GM18498 (cell line): ENCODE results near the gene LAMB3.
A peak's percentile ranks its signal among the peaks of the same experiment; 100 is the strongest.

Source experiments
- ATAC-seq: cut with Tn5 transposase; IDR thresholded peaks from one replicate; pipeline ENCODE4 v1.9.1; 2021; ENCODE audit warnings: mild to moderate bottlenecking, moderate library complexity; ENCODE audit not compliant: unreplicated experiment

LAMB3 gene

GRCh38 chr1:209600541-209600940 is 51.7 kb downstream of the LAMB3 start:
- ATAC-seq, result no peak

- ATAC-seq, result no peak
These were observed 54.0 kb downstream of the LAMB3 start for GRCh38 chr1:209598227-209598626.

- ATAC-seq, result no peak
These were observed 54.7 kb downstream of the LAMB3 start for GRCh38 chr1:209597499-209597898.

- no peak for ATAC-seq
These were observed 56.5 kb downstream of the LAMB3 start for GRCh38 chr1:209595599-209596285.

GRCh38 chr1:209595028-209595427 is 57.2 kb downstream of the LAMB3 start:
- no peak for ATAC-seq

DNA sequence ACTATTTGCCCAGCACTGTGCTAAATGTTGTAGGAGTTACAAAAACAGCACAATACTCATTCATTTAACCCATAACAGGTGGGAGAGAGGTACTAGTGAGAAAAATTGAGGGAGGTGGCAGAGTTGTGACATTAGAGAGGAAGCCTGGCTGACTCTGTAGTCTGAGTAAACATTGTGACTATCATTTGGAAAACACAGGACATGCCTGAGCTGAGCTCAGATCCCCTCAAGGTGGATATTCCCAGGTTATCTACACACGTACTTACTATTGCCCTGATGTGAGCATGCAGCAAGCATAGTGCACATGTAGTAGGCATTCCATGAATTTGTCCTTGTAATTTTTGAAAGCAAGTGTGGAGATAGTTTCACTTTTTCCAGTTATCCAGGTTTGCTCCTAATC is 57.8 kb downstream of the LAMB3 start:
- no peak for ATAC-seq

- ATAC-seq, result no peak
These were observed 58.5 kb downstream of the LAMB3 start for GRCh38 chr1:209593747-209594146.

GRCh38 chr1:209590405-209590804 is 61.8 kb downstream of the LAMB3 start:
- ATAC-seq, result no peak

- ATAC-seq, result no peak
These were observed 62.4 kb downstream of the LAMB3 start for GRCh38 chr1:209589863-209590262.

GRCh38 chr1:209589440-209589839 is 62.8 kb downstream of the LAMB3 start:
- no peak for ATAC-seq

GRCh38 chr1:209587789-209588188 is 64.4 kb downstream of the LAMB3 start:
- no peak for ATAC-seq

DNA sequence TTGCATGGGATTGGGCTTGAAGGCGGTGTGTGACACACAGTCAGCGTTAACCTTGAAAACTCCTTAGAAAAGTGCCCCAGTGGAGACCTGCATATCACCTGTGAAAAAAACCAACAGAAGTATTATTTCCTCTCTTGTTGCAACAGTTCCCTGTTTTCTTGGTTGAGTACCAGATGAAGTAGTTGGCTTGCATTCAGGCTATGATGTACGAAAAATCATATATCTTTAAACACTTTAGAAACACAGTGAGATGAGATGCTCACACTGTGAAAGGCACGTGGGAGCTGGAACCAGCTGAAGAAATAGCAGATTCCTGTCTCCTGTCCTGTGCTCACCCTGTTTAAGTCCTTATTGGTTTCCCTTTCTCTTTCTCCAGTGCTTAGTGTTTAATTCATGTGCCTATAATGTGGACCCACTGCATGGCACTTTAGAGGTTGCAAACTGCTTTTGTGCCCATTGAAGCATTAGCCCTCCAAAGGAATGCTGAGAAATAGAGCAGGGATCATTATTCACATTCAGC is 65.9 kb downstream of the LAMB3 start:
- no peak for ATAC-seq

DNA sequence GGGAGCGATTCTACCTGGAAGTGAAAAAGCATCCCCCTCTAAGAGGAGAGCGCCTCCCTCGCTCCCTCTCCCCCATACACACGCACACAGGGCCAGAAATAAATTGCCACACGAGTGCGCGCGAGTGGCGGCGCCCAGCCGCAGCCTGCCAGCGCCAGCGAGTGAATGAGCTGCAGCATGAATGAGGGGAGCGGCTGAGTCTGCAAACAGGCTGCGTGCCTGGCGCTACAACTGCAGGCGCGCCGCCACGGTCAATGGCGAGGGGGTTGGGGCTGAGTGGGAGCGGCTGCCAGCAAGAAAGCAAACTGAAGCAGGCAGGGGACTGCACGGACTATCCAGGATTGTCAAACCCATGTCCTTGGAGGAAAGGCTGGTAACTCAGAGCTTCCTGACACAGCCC is 66.6 kb downstream of the LAMB3 start:
- ATAC-seq, result no peak

DNA sequence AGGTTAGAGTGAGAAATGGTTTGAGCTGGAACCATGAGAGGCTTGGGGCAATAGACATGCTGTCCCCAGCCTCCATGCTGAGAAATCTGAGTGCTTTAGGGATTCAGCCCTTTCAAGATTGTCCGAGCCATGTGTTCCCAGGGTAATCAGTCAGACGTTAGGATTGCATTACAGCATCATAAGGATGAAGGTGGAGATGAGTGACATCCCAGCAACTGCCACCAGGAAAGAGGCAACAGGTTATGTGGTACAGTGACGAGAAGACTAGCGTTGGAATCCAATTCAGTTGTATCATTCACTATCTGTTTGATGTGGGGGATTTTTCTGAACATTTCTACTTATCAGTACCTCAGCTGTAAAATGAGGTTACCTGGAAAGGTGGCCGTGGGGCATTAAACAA is 67.0 kb downstream of the LAMB3 start:
- ATAC-seq, result no peak

DNA sequence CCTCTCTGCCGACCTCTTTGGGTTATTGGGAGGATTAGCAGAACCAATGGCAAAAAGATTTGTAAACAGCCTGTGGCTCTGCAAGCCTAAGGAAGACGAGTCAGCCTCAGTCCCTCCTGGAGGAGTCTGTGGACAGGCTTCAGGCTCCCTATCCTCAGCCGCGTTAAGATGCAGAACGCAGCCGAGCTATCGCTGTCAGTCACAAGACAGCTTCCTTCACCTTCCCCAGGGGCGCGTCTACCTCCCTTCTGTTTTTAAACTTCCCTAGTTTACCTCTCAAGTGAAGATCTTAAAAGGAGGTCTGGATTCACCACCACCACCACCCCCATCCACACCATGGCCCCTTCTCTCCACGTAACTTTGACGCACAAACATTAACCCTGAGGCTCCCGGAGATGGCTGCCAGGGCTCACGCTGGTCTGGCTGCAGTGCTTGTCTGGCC is 68.0 kb downstream of the LAMB3 start:
- ATAC-seq, result no peak

- no peak for ATAC-seq
These were observed 68.8 kb downstream of the LAMB3 start, which contains the start of gene CAMK1G for GRCh38 chr1:209583408-209583807. Gene CAMK1G (plus strand): TSS chr1:209583714. CDS start chr1:209594984, 11,270 bp downstream.

DNA sequence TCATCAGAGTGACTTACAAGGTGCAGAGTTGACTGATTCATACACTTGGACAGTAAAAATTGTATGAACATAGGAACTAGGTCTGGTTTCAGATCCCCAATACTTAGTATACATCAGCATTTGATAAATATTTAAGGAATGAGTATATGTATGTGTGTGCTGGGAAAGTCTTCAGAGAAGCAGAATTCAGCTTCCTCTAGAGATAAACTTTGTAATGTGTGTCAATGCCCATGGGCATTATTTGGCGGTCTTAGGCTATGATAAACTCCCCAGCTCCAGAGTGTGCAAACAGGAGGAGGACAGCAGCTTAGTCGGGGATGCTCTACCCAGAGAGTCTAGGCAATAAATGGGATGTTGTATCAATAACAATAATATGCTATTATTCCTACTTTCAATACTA is 71.6 kb downstream of the LAMB3 start:
- no peak for ATAC-seq

DNA sequence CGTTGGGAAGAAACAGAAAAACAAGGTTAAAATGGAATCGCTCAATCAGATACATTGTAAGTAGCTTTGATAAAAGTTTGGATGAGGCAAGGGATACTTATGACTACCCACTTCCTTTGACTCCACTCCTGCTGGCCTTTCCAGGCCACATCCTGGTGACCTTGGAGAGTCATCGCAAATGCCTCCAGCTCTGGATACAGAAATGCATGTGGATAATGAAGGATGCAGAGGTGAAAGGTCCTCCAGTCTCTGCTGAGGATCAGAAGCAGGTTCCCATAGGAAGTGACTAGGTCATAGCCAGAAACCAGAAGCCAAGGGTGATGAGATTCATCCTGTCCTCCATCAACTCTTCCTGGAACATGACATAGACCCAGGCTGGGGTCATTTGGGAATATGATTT is 74.9 kb downstream of the LAMB3 start:
- no peak for ATAC-seq

GRCh38 chr1:209576392-209577197 is 75.6 kb downstream of the LAMB3 start:
- peak; percentile 83 for ATAC-seq

DNA sequence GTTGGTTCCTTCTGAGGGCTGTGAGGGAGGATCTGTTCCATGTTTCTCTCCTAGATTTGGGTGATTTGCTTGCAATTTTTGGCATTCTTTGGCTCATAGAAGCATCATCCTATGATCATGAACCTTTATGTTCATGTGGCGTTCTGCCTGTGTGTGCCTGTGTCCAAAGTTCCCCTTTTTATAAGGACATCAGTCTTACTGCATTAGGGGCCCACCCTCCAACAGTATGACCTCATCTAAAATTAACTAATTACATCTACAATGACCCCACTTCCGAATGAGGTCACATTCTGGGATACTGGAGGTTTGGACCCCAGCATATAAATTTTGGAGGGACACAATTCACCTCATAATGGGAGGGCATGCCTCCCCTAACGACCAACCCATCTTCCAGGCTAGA is 81.5 kb downstream of the LAMB3 start:
- ATAC-seq, result no peak

DNA sequence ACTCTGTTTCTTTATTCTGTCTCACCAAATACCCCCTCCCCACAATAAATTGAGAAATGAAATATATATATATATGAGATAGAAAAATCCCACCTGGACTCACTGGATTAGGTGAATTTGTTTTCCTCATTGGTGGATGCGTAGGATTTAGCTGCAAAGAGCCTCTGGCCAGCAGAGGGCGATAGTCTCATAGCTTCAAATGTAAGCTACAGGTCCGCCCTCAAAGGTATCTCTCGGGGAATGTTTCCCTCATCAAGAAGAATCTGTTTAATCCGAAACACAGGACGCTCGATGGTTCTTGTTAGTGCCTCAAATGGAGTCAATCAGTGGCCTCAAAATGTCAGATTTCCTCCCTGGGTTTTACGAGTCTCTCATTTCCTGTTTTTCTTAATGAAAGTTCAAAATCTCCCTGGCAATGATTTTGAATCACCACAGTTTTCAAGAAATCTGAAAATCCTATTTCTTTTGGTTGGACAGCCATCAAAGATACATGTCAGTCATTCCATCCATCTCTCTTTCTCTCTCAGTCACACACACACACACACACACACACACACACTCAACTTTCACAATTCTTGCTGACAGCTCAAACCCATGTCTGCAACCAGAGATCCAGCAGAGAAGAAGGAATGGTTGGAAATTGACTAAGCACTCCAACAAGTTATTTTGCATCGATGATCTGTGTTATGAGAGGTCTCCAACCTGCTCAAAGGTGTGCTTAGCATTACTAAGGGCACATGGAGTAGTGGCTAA is 82.6 kb downstream of the LAMB3 start:
- ATAC-seq, result no peak
